ENCODE data around the gene GEMIN7. TPM values are rescaled to one million over a fixed set of nuclear protein-coding genes. Genes with fewer than 3 reads are reported as not detected.

Gene GEMIN7
- total RNA-seq, 2 experiments from 2014 or later, result 24.8 to 26.2 TPM

DNA sequence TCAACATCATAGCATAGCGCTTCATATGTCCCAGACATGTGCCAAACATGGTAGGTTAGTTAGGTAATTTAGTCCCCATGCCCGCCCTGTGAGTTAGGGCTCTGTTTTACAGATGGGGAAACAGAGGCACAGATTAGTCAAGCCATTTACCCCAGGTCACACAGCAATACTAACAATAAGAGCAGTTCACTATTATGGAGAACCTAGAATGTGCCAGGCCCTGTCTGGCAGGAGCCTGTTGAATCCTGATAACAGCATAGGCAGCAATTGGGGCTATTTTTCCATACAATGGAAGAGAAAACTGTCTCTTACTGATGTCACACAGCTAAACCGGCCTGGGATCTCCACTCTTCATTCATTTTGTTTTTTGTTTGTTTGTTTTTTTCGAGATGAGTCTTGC, 7.4 kb downstream of the GEMIN7 start:
- POLR2A ChIA-PET, result no interaction called here
- no peaks in the 10 kb centered on the region for H3K9me3 Mint-ChIP-seq
- no peak overlapping the region for H3K4me3 Mint-ChIP-seq
- ATAC-seq (ENCODE audit: low read depth), result no peak
- no peak for DNase-seq
- peaks cover 35% of the 10 kb centered on the region for H3K4me1 Mint-ChIP-seq
- H3K27ac Mint-ChIP-seq, result peak overlapping the region; percentile 44
- H3K27me3 Mint-ChIP-seq, result no peaks in the 10 kb centered on the region
- peaks cover 15% of the 10 kb centered on the region for H3K36me3 Mint-ChIP-seq

DNA sequence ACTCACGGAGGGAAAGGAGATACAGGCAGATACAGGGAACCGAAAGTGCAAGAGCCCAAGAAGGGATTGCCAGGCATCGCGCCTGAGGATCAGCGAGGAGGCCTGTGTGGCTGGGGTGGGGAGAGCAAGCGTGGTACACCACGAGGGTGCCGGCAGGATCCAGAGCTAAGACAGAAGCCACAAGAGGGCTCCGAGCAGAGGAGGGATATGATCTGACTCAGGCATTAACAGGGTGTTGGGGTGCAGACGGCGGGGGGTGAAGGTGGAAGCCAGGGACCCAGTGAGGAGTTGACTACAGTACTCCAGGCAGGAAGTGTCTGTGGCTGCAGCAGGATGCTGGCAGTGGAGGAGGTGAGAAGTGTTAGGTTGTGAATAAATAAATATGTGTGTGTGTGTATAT, 8.5 kb downstream of the GEMIN7 start:
- Mint-ChIP-seq H3K27ac (peak overlapping the region; percentile 98), H3K4me1 (peaks cover 35% of the 10 kb centered on the region), H3K4me3 (peak overlapping the region; percentile 83), H3K36me3 (peaks cover 7% of the 10 kb centered on the region), H3K9me3 (no peaks in the 10 kb centered on the region), H3K27me3 (no peaks in the 10 kb centered on the region)
- DNase-seq (peak; percentile 66), ATAC-seq (ENCODE audit: low read depth) (peak; percentile 86)
- POLR2A ChIA-PET, result interaction anchor here (0.6 to 1.0 kb wide), 4 partner anchors 9 to 398 kb away, joined by 3 to 6 read pairs (median 3); no protein-coding TSS in a partner anchor

DNA sequence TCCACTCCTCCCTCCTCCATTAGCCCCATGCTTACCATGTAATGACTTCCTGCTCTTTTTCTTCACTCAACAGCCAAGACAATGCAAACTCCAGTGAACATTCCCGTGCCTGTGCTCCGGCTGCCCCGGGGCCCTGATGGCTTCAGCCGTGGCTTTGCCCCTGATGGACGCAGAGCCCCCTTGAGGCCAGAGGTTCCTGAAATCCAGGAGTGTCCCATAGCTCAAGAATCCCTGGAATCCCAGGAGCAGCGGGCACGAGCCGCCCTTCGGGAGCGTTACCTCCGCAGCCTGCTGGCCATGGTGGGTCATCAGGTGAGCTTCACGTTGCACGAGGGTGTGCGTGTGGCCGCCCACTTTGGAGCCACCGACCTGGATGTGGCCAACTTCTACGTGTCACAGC, 11.0 kb downstream of the GEMIN7 start:
- Mint-ChIP-seq H3K27me3 (no peaks in the 10 kb centered on the region), H3K9me3 (no peaks in the 10 kb centered on the region), H3K27ac (no peak overlapping the region), H3K36me3 (peaks cover 11% of the 10 kb centered on the region), H3K4me3 (no peak overlapping the region), H3K4me1 (peaks cover 51% of the 10 kb centered on the region)
- POLR2A ChIA-PET, result interaction anchor here (1.3 kb wide), 1 partner anchor 13 kb away, joined by 3 read pairs; no protein-coding TSS in a partner anchor
- ATAC-seq (ENCODE audit: low read depth) (no peak), DNase-seq (no peak)

DNA sequence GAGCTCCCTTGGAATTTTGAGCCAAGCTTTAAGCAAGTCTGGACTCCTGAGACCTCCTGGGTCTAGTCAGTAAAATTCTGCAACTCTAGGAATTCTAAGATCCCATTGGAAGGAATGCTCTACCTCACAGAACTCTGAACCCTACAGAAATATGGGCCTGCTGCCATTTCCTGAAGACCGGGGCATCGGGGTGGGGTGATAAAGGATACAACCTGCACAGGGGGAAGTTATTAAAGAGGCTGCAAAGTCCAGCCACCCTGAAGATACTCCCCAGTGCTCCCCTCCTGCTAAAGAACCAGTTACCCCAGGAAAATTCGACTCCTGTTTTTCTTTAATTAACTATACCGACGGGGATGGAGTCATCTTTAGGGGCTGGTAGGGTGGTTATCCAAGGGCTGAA, 11.5 kb downstream of the GEMIN7 start:
- Mint-ChIP-seq H3K4me3 (no peak overlapping the region), H3K9me3 (no peaks in the 10 kb centered on the region), H3K4me1 (peaks cover 48% of the 10 kb centered on the region), H3K27me3 (no peaks in the 10 kb centered on the region), H3K36me3 (peaks cover 11% of the 10 kb centered on the region), H3K27ac (no peak overlapping the region)
- ATAC-seq (ENCODE audit: low read depth), result no peak
- no peak for DNase-seq
- POLR2A ChIA-PET, result interaction anchor here (1.3 kb wide), 1 partner anchor 13 kb away, joined by 3 read pairs; no protein-coding TSS in a partner anchor

DNA sequence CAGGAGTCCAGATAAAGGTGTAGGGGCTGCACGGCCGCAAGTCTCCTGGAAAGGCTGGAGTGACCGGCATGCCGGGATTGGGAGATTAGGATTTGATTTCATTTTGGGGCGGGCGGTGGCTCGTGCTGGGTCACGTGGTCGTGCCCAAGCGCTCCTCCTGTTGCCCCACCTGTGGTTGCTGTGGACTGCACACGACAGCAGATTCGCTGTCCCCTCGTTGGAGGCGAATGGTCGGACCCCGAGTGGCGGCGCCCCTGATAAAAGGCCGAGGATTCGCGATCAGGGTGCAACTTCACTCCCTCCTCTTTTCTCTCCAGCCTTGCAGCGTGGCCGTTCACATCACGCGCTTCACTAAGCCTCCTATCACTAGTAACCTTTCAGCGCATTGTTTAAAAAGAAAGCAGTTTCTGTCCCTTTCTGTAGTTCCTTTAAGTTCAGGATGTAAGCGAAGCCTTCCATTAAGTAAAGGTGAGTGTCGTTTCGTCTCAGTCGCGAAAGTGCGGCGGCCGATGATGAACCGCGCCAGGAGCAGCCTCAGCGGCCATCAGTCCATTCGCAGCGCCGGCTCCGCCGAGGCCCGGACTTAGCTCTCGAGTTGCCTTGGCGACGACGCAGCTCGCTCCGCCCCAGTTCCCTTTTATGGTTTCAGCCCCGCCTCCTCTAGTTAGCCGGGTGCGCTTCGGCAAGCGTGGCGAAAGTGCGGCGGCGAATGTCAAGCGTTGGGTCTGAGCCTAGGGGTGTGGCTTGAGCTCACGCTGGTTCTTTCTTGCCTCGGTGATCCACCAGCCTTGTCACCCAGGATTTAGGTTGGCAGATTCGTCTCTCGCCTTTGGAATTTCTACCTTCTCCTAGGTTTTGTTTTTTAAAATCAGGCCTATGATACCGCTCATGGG, 12.2 kb downstream of the GEMIN7 start:
- Mint-ChIP-seq H3K4me3 (peak overlapping the region; percentile 90), H3K27ac (peak overlapping the region; percentile 98), H3K27me3 (no peaks in the 10 kb centered on the region), H3K9me3 (no peaks in the 10 kb centered on the region), H3K36me3 (peaks cover 13% of the 10 kb centered on the region), H3K4me1 (peaks cover 51% of the 10 kb centered on the region)
- ATAC-seq (ENCODE audit: low read depth) (peak; percentile 50), DNase-seq (peak; percentile 91)
- POLR2A ChIA-PET, result interaction anchor here (0.8 to 2.9 kb wide), 9 partner anchors 12 to 87 kb away, joined by 3 to 36 read pairs (median 7); partner anchors contain the start of genes BLOC1S3, CLASRP and TRAPPC6A

DNA sequence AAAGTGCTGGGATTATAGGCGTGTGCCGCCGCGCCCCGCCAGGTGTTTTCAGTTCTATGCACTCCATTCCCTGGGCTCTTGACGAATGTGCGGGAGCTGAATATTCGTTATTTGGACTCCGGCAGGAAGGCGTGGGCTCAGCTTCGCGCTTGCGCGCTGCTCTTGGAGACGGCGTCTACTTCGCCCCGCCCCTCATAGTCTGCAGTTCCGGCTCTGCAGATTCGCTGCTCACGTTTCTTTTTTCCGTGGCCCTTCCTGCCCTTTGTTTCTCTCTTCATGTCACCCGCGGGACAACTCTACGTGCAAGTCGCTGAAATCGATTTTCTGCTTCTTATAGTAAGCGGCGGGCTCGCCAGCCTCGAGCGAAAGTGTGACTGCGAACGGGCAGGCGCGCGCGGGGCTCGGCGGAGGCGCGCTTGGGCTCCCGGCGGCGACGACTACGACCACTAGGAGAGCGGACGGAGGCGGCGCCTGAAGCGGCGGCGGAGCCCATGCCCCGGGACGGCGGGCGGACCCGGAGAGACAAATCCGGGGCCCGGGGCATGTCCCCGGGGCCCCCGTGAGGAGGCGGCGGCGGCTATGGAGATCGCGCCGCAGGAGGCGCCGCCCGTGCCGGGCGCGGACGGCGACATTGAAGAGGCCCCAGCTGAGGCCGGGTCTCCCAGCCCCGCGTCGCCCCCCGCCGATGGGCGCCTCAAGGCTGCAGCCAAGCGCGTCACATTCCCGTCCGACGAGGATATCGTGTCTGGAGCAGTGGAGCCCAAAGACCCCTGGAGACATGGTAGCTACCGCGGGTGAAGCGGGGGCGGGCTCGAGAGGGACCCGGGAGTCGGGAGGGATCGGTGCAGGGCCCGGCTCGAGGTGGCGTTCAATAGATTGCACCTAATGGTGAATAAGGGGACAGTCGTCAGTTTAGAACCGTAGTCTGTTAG, 14.0 kb downstream of the GEMIN7 start, which contains the start of gene PPP1R37:
PPP1R37 (plus strand) TSS at position 433 of the 932 bp plus-strand sequence; CDS start at position 580, 147 bp downstream.
- ATAC-seq (ENCODE audit: low read depth), result peak; percentile 83
- POLR2A ChIA-PET, result interaction anchor here (0.5 to 2.9 kb wide), 15 partner anchors 10 to 141 kb away, joined by 3 to 36 read pairs (median 6); partner anchors contain the start of genes BLOC1S3, CLASRP, CLPTM1 and GEMIN7
- Mint-ChIP-seq H3K4me1 (peaks cover 50% of the 10 kb centered on the region), H3K36me3 (peaks cover 10% of the 10 kb centered on the region), H3K27ac (peak within 1 kb of the TSS; percentile 98), H3K9me3 (no peaks in the 10 kb centered on the region), H3K27me3 (no peaks in the 10 kb centered on the region), H3K4me3 (peak within 1 kb of the TSS; percentile 90)
- peak; percentile 88 for DNase-seq

DNA sequence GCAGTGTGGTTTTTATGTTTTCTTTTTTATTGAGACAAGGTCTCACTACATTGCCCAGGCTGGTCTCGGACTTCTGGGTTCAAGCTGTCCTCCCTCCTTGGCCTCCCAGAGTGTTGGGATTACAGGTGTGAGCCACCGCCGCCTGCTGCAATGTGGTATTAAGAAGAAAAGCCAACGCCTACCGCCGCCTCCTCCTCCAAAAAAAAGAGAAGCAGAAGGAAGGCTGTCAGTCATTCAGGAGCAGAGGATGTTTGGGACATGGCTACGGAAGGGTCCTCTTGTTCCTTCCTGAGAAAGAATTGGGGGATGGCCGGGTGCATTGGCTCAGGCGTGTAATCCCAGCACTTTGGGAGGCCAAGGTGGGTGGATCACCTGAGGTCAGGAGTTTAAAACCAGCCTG, 15.1 kb downstream of the GEMIN7 start:
- ATAC-seq (ENCODE audit: low read depth), result no peak
- H3K27me3 Mint-ChIP-seq, result no peaks in the 10 kb centered on the region
- H3K9me3 Mint-ChIP-seq, result no peaks in the 10 kb centered on the region
- POLR2A ChIA-PET, result interaction anchor here (0.6 kb wide), 1 partner anchor 61 kb away, joined by 3 read pairs; no protein-coding TSS in a partner anchor
- H3K4me3 Mint-ChIP-seq, result peak overlapping the region; percentile 90
- H3K4me1 Mint-ChIP-seq, result peaks cover 53% of the 10 kb centered on the region
- H3K36me3 Mint-ChIP-seq, result peaks cover 10% of the 10 kb centered on the region
- peak overlapping the region; percentile 98 for H3K27ac Mint-ChIP-seq
- DNase-seq, result no peak

DNA sequence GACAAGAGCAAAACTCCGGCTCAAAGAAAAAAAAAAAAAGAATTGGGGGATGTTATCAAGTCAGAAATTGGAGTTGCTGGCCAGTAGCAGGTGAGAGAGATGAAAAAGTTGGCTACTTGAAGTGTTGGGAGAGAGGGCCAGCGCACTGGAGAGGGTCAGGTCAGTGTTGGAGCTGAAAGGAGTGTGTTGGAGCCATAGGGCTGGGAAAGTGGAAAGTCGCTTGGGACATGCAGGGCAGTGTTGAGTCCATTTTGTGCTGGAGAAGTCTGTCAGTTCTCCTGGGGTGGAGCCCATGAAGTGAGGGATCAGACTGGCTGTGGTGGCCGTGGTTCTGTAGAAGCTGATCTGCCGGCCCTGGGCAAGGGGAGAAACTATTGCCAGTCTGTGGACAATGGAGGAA, 15.6 kb downstream of the GEMIN7 start:
- no peak for ATAC-seq (ENCODE audit: low read depth)

DNA sequence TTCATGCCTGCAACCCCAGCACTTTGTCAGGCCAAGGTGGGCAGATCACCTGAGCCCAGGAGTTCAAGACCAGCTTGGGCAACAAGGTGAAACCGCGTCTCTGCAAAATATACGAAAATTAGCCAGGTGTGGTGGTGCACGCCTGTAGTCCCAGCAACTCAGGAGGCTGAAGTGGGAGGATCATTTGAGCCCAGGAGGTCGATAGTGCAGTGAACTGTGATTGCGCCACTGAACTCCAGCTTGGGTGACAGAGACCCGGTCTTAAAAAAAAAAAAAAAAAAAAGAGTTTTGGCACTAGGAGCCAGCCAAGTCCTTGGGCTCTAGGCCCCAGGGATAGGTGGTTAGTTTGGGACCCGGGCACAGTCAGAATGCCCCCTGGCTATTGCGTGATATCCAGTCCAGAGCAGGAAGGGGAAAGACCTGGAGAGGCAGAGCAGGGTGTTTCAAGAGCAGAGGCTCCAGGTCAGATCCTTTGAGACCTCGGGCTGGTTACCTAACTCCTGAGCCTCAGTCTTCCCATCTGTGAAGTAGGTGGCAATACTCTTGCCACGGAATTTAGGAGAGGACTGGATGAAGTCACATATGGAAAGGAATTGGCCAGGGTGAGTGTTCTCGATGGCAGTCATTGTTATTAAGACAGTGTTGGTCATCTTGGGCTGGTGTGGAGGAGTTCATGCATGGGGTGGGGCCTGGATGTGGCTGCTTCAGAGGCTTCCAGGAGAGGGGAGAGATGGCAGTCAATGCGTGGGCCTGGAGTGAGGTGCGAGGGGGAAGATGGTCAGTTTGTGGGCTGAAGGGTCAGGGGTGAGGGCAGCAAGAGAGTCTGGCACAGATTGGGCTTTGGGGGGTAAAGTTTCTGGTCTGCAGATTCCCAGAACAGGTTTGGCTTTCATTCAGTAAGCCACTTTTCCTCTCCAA, 16.7 kb downstream of the GEMIN7 start:
- DNase-seq (no peak), ATAC-seq (ENCODE audit: low read depth) (no peak)
- no peaks in the 10 kb centered on the region for H3K9me3 Mint-ChIP-seq
- peaks cover 10% of the 10 kb centered on the region for H3K36me3 Mint-ChIP-seq
- no peak overlapping the region for H3K4me3 Mint-ChIP-seq
- H3K27ac Mint-ChIP-seq, result peak overlapping the region; percentile 4
- POLR2A ChIA-PET, result no interaction called here
- H3K4me1 Mint-ChIP-seq, result peaks cover 51% of the 10 kb centered on the region
- H3K27me3 Mint-ChIP-seq, result no peaks in the 10 kb centered on the region

More for the DNA sequence above, 15.6 kb downstream of the GEMIN7 start:
- peak overlapping the region; percentile 90 for H3K4me3 Mint-ChIP-seq
- H3K27ac Mint-ChIP-seq, result peak overlapping the region; percentile 54
- peaks cover 10% of the 10 kb centered on the region for H3K36me3 Mint-ChIP-seq
- no peaks in the 10 kb centered on the region for H3K9me3 Mint-ChIP-seq
- DNase-seq, result no peak
- POLR2A ChIA-PET, result interaction anchor here (0.6 kb wide), 1 partner anchor 62 kb away, joined by 3 read pairs; no protein-coding TSS in a partner anchor
- no peaks in the 10 kb centered on the region for H3K27me3 Mint-ChIP-seq
- peaks cover 54% of the 10 kb centered on the region for H3K4me1 Mint-ChIP-seq

DNA sequence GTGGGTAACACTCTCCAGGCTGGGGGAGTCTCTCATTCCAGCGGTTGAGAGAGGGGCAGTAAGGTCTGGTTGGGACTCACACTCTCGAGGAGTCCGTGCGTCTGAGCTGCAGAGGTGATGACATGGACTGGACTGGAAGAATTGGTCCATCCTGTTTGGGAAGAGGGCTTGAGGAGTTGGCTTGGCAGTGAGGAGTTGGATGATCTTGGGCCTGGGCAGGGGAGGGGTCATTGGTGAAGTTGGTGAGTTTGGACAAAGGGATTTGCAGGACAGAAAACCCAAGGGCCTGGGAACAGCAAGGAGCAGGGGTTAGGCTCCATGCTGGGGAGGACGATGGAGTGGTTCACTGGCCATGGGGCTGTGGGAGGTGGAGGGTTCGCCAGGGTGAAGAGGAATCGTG, 17.6 kb downstream of the GEMIN7 start:
- Mint-ChIP-seq H3K4me1 (peaks cover 46% of the 10 kb centered on the region), H3K27me3 (no peaks in the 10 kb centered on the region), H3K27ac (no peak overlapping the region), H3K36me3 (peaks cover 6% of the 10 kb centered on the region), H3K4me3 (no peak overlapping the region), H3K9me3 (no peaks in the 10 kb centered on the region)
- DNase-seq (no peak), ATAC-seq (ENCODE audit: low read depth) (no peak)
- POLR2A ChIA-PET, result no interaction called here

DNA sequence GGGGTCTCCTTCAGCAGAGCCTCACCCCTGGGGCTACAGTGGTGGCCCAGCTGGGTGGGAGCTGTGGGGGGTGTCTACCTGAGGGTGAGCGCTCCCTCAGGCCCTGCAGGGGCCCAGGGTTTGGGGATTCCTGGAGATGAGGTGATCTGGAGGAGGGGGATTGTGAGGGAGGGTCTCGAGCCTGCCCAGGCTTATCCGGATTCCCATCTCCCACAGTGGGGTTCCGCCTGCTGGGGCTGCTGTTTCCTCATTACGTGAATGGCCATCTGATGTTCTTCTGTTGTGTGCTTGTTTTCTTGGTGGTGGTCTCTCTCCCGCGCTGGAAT, 18.4 kb downstream of the GEMIN7 start:
- peaks cover 44% of the 10 kb centered on the region for H3K4me1 Mint-ChIP-seq
- ATAC-seq (ENCODE audit: low read depth) (no peak), DNase-seq (no peak)
- POLR2A ChIA-PET, result interaction anchor here (1.4 kb wide), 1 partner anchor 19 kb away, joined by 3 read pairs; the partner anchor contains the start of gene GEMIN7
- no peaks in the 10 kb centered on the region for H3K9me3 Mint-ChIP-seq
- H3K27me3 Mint-ChIP-seq, result no peaks in the 10 kb centered on the region
- no peak overlapping the region for H3K27ac Mint-ChIP-seq
- no peak overlapping the region for H3K4me3 Mint-ChIP-seq
- peaks cover 6% of the 10 kb centered on the region for H3K36me3 Mint-ChIP-seq

All from activated naive CD8-positive, alpha-beta T cell treated with anti-CD3 and anti-CD28 coated beads, Interleukin-2, amount 10 ng/mL, durations not matched to agents 7 days and 5 days (primary cell).